NT2/D1 (cell line): ENCODE data around the gene CEP170.
"Not testable (repeated sequence)": the region's sequence is repeated elsewhere in the genome, so short reads cannot be mapped to it uniquely, and the experiment has no call there.

Experiments
- DNase-seq: peaks from one replicate; pipeline ENCODE4 v3.0.0-alpha.2; 2011; ENCODE audit warnings: low read depth, low spot score
- H3K27me3 ChIP-seq: 2 replicates; pipeline ENCODE4 v1.6.0; 2011; ENCODE audit warnings: mild to moderate bottlenecking; ENCODE audit not compliant: insufficient read length, insufficient read depth
- H3K36me3 ChIP-seq: 2 replicates; pipeline ENCODE4 v1.6.1; 2011; ENCODE audit warnings: mild to moderate bottlenecking, low read length, mixed read lengths; ENCODE audit not compliant: insufficient read depth, insufficient read length
- H3K4me1 ChIP-seq: 2 replicates; pipeline ENCODE4 v1.5.1; 2011; ENCODE audit not compliant: insufficient read depth, insufficient read length
- H3K4me3 ChIP-seq: 2 replicates; pipeline ENCODE4 v1.5.1; 2011; ENCODE audit warnings: low read depth; ENCODE audit not compliant: insufficient read length
- H3K9ac ChIP-seq: 2 replicates; pipeline ENCODE4 v1.6.0; 2011; ENCODE audit warnings: low read depth; ENCODE audit not compliant: insufficient read length
- H3K9me3 ChIP-seq: 2 replicates; pipeline ENCODE4 v1.5.1; 2011; ENCODE audit warnings: mild to moderate bottlenecking, low read length; ENCODE audit not compliant: insufficient read depth

CEP170 gene

GRCh38 chr1:243105652-243106332, 149.3 kb downstream of the CEP170 start:
- not testable (repeated sequence) for H3K4me1 ChIP-seq, H3K9ac ChIP-seq, DNase-seq, H3K4me3 ChIP-seq, H3K27me3 ChIP-seq, H3K36me3 ChIP-seq, H3K9me3 ChIP-seq

GRCh38 chr1:243105104-243105503, 150.0 kb downstream of the CEP170 start:
- H3K36me3 ChIP-seq, DNase-seq, H3K27me3 ChIP-seq, H3K4me1 ChIP-seq, H3K9ac ChIP-seq, H3K9me3 ChIP-seq, H3K4me3 ChIP-seq: not testable (repeated sequence)

DNA sequence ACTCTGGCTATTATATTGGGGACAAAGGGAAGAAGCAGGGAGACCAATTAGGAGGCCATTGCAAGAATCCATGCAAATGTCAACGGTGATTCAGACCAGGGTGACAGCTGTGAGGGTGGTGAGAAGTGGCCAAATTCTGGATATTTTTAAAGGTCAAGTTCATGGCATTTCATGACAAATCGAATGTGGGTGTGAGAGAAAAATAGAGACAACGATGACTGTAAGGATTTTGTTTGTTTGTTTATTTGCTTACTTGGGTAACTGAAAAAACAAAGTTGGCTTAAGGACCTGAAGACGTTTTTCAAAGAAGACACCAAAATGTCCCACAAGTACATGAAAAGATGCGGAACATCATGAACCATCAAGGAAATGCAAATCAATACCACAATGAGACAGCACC, 150.6 kb downstream of the CEP170 start:
- H3K9me3 ChIP-seq, H3K36me3 ChIP-seq, H3K9ac ChIP-seq, H3K4me1 ChIP-seq, H3K27me3 ChIP-seq, H3K4me3 ChIP-seq, DNase-seq: not testable (repeated sequence)

GRCh38 chr1:243101551-243102050, 153.5 kb downstream of the CEP170 start:
- H3K4me3 ChIP-seq, H3K9ac ChIP-seq, DNase-seq: not testable (repeated sequence)

DNA sequence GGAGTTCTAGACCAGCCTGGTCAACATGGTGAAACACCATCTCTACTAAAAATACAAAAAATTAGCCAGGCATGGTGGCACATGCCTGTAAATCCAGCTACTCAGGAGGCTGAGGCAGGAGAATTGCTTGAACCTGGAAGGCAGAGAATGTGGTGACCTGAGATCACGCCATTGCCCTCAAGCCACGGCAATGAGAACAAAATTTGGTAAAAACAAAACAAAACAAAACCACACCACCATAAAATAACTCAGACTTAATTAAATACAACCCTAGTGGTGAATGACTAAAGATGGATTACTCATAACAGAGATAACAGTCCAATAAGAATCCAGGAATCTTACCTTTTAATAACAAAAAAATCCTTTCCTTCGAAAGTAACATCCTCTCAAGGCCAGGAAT, 167.7 kb downstream of the CEP170 start:
- not testable (repeated sequence) for DNase-seq, H3K9ac ChIP-seq, H3K4me3 ChIP-seq

More at GRCh38 chr1:243101551-243102050, 153.5 kb downstream of the CEP170 start:
- H3K9me3 ChIP-seq, H3K4me1 ChIP-seq, H3K27me3 ChIP-seq, H3K36me3 ChIP-seq: not testable (repeated sequence)

More for the DNA sequence above, 167.7 kb downstream of the CEP170 start:
- H3K36me3 ChIP-seq, H3K27me3 ChIP-seq, H3K4me1 ChIP-seq, H3K9me3 ChIP-seq: not testable (repeated sequence)
